T follicular helper cell (primary cell): ENCODE results near the gene C1orf50.
"Not testable (repeated sequence)": the region's sequence is repeated elsewhere in the genome, so short reads cannot be mapped to it uniquely, and the experiment has no call there.

Source experiments
- DNase-seq: peaks from one replicate; pipeline ENCODE4 v3.0.0-alpha.2; 2020; ENCODE audit warnings: low read depth

C1orf50 gene

GRCh38 chr1:42739753-42740700, 27.0 kb upstream of the C1orf50 start, which contains the start of gene CLDN19:
CLDN19 (minus strand) TSS chr1:42740236; CDS start chr1:42740063, 173 bp downstream.
- DNase-seq: no peak

GRCh38 chr1:42740851-42741580, 26.0 kb upstream of the C1orf50 start:
- no peak for DNase-seq

DNA sequence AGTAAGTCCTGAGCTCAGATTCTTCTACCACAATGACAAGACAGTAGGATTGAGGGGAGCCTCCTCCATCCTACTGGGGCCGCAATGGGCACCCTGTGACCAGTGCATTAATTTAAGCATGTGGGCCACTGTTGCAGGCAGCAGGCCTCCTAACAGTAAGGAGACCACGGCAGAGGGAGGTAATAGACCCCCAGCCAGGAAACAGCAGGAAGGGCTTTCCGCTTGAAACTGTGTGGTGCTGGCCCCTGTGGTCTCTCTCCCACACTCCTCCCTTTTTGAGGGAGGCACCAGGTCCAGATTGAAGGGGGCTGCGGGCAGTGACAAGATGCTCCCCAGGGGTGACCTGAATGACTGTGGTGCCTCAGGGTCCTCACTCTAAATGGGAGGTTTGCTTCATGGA, 25.3 kb upstream of the C1orf50 start:
- no peak for DNase-seq

GRCh38 chr1:42742141-42742540, 24.9 kb upstream of the C1orf50 start:
- no peak for DNase-seq

DNA sequence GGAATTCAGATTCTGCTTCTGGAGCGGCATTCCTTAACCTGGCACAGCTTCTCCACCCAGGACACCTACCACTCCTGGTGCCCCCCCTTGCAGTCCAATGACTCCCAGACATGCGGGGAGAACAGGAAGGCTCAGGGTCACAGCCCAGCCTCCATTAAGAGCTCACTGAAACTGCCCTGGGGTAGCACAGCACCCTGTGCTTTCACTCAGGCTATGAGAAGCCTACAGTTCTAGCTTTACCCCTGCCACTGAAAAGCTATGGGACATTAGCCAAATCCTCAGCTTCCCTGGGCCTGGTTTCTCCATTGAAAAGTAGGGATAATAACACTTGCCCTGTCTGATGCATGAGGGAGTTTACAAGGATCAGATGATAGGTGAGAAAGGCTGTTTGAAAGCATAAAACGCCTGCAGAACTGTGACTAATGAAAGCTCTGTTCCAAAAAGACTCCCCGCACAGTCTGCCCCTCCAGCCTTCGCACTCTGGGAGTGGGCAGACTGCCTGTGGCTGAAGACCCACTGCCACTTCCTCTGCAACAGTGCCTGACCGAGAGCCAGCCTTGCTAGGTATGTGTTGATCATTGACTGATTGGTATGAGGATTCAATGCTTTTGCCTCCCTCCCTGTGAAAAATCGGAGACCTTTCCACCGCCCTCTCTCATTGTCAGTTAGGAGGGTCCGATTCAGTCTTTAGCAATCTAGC, 24.3 kb upstream of the C1orf50 start:
- DNase-seq: no peak

GRCh38 chr1:42743317-42744147, 23.5 kb upstream of the C1orf50 start:
- DNase-seq: no peak

GRCh38 chr1:42744148-42744413, 23.0 kb upstream of the C1orf50 start:
- no peak for DNase-seq

DNA sequence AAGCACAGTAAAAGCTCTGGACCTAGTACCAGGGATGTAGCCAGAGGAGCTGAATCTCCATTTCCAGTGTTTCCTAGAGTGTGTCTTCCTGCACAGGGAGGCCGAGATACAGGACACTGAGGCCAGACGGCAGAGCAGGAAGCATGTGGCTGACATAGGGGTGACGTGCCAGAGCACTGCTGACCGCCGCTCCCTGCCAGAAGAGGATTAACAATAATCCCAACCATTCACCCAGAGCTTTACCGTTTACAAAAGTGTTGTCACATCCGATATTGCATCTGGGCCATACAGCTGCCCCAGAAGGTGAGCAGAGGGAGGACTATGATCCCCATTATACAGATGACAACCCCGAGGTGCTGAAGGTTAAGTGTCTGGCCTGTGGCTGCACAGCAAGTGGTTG, 21.2 kb upstream of the C1orf50 start:
- no peak for DNase-seq

DNA sequence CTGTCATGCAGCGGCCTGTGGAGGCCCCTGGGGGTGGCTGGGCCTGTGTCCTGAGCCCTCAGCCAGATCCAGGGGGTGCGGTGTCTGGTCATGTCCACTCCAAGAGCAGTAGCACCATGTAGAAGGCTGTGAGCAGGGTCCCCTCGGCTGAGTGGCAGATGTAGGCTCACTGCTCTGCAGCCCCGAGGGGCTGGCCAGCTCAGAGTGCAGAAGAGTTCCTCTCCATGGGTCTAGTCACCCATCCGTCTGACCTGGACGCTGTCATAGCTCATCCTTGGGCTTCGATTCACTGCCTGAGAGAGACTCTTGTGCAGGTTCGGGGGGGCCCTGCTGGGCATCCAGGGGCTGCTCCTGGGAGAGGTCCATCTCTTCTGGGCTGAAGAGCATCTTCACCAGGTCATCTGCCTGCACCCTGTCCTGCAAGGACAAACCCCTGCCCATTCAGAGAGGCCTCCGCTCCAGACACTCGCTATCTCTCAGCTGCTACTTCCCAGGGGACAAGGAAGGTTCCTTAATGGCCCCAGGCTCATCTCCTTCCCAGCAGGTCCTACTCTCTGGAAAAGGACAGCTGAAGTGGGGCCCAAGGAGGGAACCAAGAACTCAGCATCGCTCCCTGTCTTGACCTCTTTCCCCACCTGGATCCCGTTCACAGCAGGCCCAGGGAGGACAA, 20.5 kb upstream of the C1orf50 start:
- no peak for DNase-seq

DNA sequence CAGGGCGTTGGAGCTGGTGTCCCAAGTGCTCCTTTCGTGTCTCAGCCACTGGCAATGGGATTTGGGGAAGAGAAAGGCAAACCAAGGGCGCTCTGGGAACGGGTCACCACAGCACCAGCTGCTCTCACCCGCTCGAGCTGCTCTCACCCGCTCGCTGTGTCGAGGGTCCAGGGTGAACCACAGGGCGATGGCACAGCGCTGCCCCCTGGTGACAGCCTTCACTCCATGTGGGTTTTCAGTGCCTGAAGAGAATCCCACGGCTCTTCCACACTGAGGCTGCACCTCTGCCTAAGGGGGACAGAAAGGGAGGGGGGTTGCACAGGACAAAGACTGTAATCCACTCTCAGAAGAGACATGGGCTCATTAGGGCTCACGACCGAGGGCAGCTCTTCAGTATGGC, 19.9 kb upstream of the C1orf50 start:
- DNase-seq: peak; percentile 22

GRCh38 chr1:42748021-42748420, 19.0 kb upstream of the C1orf50 start:
- no peak for DNase-seq

DNA sequence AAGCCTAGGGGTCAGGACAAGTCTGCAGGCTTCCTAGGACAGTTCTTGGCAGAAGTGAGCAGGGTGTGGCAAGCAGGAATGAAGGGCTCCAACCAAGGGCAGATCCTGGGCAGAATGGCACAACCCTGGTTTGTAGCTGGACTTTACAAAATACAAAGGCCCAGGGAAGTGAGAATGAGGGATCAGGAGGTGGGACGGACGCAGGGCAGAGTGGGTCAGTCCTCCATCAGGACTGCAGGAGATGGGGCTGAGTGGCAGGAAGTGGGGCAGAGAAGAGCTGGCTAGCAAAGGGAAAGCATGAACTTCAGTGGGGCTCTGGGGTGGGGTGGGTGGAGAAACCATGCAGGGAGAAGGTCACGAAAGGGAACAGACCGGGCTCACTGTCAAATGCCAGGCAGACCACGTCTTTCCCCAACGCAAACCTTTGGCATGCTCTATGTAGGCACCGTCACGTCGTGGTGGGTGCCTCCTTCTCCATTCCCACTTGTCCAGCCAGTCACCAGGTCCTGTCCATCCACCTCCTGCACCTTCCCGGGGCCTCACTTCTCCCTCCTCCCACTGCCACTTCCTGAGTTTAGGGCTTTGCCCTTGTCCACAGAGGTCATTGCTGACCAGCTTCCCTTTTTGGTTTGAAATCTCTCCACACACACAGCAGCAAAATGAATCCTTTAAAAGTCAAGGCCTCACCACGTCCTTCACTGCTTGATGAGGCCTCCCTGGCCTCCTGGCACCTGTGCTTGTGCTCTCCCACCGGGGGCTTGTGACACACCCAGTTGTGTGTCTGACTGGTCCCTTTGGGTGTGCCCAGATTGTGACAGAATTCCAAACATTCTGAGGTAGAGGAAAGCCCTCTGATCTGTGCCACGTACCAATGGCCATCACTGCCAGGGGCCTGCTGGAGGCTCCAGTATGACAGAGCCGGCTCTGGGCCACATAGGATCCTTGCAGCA, 18.3 kb upstream of the C1orf50 start:
- no peak for DNase-seq

GRCh38 chr1:42750041-42750440, 17.0 kb upstream of the C1orf50 start:
- no peak for DNase-seq

- not testable (repeated sequence) for DNase-seq
Observed at GRCh38 chr1:42751511-42752070, 15.5 kb upstream of the C1orf50 start.

- no peak for DNase-seq
Observed at GRCh38 chr1:42752284-42752683, 14.8 kb upstream of the C1orf50 start.

DNA sequence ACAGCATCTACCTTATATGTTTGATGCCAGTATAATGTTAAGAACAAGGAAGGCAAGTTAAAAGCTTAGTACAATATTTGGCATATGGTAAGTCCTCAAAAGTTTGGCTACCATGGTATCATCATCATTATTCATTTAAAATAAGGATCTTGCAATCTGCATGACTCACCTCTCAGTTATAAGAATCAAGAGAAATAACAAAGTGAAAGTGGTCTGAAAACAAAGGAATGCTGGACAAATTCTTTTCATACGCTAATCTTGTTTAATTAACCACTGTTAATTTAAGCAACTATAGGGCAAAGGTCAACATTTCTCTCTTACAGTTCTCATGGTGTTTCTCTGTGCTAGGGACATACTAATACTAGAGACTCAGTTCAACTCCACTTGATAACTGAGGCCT, 14.0 kb upstream of the C1orf50 start:
- no peak for DNase-seq

GRCh38 chr1:42756956-42757891, 9.8 kb upstream of the C1orf50 start:
- DNase-seq: no peak

- DNase-seq: no peak
Observed at GRCh38 chr1:42757892-42758275, 9.2 kb upstream of the C1orf50 start.

DNA sequence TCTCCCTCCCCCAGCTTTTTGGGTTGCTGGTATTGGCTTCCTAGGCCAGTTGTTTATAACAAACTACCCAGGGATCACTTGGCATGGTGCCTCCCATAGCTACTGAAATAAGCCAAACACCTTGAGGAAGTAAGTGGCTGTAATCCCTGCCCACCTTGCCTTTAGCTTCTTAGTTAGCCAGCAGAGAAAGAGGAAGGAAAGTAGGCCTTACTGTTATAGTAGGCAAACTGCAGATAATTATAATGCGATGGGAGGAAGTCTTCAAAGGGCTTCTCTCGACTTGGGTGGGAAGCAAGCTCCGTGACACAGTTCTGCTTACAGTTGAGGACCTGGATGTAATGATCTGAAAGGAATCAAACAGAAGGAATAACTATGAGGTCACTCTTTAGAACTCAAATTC, 8.4 kb upstream of the C1orf50 start:
- no peak for DNase-seq
